ENCODE measurements around the gene RNLS.

Gene RNLS

GRCh38 chr10:88582806-88583583 lies at the start of gene RNLS:
Gene RNLS, minus strand, starts transcription at chr10:88583318.
- DNase-seq (ENCODE audit: low read depth), result no peak

GRCh38 chr10:88624840-88625239 lies 41.7 kb upstream of the RNLS start:
- no peak for DNase-seq (ENCODE audit: low read depth)

DNA sequence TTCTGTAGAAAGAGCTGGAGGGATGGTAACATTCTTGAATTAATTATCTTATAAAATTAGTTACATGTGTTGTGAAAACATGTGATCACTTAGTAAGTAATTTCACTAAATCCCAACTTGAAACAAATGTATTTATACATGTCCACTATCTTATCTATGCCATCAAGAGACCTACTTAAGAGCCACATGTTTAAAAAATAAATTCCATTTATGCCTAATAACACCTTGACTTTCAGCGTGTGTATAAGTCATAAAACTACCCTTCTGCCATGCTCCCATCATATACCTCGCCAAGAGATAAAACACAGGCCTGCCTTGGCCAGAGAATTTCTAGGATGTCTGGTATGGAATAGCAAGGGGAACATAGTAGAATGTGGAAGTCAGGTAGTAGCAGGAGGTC lies 40.7 kb upstream of the RNLS start:
- DNase-seq (ENCODE audit: low read depth), result no peak

DNA sequence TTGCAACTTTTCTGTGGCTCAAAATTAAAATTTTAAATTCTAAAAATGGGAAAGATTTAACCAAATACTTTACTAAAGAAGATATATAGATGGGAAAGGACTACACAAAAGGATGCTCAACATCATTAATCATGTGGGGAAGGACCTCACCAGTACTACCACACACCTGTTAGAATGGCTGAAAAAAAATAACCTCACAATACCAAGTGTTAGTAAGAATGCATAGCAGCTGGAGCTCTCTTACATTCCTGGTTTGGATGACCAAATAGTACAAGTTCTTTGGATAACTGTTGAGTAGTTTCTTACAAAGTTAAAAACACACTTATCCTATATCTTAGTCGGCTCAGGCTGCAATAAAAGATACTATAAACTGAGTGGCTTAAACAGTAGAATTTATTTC lies 37.3 kb upstream of the RNLS start:
- DNase-seq (ENCODE audit: low read depth), result no peak

- DNase-seq (ENCODE audit: low read depth), result no peak
Measured at GRCh38 chr10:88618496-88618895, 35.4 kb upstream of the RNLS start.

GRCh38 chr10:88617772-88618300 lies 34.7 kb upstream of the RNLS start:
- no peak for DNase-seq (ENCODE audit: low read depth)

GRCh38 chr10:88616250-88616977 lies 33.3 kb upstream of the RNLS start:
- no peak for DNase-seq (ENCODE audit: low read depth)

DNA sequence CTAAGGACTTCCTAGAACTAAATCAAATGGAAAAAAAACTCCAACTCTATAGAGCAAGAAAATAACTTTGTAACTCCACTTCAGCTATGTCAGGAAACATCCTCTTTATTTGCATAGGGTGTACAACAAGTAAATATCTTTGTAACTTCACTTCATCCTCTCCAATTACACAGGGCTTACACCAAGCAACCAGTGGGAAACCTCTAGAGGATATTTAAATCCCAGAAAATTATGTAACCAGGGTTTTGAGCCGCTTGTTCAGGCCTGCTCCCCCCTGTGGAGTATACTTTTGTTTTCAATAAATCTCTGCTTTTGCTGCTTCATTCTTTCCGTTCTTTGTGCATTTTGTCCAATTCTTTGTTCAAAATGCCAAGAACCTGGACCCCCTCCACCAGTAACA lies 25.7 kb upstream of the RNLS start:
- DNase-seq (ENCODE audit: low read depth), result no peak

- no peak for DNase-seq (ENCODE audit: low read depth)
Measured at GRCh38 chr10:88608052-88608732, 25.1 kb upstream of the RNLS start.

DNA sequence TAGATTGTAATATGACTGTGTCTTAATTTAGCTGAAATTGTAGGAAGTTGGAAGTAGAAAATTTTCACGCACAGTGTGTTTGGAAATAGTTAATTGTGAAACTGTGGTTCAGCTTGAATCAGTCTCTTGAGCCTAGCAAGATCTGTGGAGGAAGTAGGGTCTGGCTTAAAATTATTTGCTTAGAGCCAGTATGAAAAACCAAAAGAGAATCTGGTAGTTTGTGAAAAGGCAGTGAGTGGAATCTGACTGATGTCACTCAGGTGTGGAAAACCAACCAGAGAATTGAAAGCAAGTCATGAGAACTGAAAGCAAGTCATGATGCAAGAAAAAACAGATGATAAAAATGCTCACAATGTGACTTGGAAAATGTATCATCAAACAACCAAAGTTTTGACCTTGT lies 14.9 kb upstream of the RNLS start:
- DNase-seq (ENCODE audit: low read depth), result no peak

DNA sequence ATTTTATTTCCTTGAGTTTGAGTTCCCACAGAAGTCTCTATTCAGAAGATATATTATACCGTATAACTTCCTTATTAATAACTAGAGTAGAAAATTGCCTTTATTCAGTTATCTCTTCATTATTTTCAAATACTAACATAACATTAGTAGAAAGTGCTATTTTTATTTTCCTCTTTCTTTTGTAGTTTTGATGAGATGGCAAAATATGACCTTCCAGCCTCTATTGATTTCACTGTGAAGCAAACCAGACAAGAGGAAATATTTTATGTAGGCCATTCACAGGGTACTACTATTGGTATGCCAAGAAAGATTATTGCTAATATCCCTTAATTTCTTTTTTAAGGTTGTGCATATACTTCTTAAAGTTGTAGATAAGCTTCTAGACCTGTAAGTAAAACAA lies 11.4 kb upstream of the RNLS start:
- DNase-seq (ENCODE audit: low read depth), result no peak

DNA sequence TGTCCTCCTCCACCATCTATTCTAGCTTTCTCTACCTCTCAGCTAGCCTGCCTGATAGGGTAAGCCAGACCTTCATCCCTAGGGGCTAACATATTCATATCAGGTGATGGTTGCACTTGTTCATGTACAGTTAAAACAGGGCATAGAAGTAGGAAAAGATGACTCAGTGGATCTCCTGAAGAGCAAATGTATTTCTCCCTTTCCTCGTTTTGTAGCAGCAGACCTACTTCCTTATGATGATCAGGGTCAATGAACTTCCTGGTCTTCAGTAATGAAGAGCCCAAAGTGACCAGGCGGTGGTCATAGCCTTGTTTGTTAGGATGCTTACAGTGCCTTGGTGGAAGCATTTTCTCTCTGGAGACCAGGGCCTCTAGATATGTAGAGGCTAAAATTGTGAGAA lies 9.8 kb upstream of the RNLS start:
- DNase-seq (ENCODE audit: low read depth), result no peak

DNA sequence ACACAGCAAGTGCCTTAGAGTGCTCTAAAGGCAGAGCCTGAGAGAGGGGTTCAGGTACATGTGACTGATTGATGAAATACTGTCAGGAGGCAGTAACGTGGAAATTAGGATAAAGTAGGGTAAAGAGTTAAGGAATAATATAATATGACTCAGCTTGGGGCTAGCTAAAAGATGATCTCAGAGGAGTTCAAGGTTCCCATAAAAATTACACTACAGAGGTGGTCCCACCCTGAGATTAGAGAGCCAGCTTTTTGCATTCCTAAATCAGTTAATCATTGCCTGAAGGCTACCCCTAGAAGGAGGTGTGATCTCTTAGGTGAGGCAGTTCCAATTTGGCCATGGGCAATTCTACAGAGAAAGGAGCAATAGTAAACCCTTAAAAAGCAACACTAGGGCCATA lies 9.3 kb upstream of the RNLS start:
- DNase-seq (ENCODE audit: low read depth), result no peak

- DNase-seq (ENCODE audit: low read depth), result no peak
Measured at GRCh38 chr10:88586462-88586861, 3.3 kb upstream of the RNLS start, which contains the start of gene LIPJ. Gene LIPJ, plus strand, starts transcription at chr10:88586762. Its CDS starts 3,926 bp downstream, at chr10:88590688.

DNA sequence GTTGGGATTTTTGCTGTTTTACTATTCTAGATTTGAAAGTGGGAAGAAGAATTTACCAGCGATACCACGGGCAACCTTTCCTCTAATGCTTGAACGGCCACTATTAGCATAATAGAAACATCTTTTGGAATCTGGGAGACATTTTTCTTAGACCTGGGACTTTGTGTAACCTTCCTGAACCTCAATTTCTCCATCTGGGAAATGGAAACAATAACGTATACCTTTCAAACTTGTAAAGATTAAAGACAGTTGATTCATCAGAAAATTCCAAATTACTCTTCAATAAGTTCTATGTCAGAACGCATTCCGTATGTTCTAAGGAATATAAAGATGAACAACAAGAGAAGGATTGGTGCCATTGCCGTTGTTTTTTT lies 453 bp upstream of the RNLS start:
- DNase-seq (ENCODE audit: low read depth), result no peak

DNA sequence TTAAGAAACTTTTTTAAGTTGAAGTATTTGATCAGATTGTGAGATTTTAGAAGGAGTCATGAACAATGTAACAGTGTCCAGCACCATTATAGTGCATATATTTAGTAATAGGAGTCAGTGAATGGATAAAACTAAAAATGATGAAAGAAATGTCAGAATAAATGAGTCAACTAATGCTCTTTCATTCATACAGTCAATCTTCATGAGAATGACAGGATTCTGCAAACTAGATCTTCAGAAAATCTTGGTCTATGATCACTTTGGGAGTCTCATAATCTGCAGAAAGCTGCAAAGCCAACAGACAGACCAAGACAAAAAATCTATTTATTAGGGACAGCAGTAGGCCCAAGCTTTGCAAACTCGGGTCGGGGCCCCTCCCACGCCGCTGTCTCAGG lies 710 bp downstream of the RNLS start:
- no peak for DNase-seq (ENCODE audit: low read depth)

- no peak for DNase-seq (ENCODE audit: low read depth)
Measured at GRCh38 chr10:88565072-88565471, 18.0 kb downstream of the RNLS start.

DNA sequence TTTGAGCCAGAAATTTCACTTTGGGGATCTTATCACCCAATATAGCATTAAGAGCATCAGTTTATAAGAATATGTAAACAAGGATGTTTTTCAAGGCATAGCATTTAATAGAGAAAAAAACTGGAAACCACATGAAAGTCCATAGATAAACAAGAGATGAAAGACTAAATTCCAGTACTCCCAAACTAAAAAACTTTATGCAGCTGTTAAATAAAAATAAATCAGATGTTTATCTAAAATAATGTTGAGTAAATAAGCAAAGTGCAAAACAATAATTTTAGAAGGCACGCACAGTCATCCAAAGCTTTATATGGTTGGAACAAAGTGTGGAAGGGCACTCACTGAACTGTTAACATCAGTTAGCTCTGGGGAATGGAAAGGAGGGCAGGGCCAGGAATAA lies 21.0 kb downstream of the RNLS start:
- no peak for DNase-seq (ENCODE audit: low read depth)

DNA sequence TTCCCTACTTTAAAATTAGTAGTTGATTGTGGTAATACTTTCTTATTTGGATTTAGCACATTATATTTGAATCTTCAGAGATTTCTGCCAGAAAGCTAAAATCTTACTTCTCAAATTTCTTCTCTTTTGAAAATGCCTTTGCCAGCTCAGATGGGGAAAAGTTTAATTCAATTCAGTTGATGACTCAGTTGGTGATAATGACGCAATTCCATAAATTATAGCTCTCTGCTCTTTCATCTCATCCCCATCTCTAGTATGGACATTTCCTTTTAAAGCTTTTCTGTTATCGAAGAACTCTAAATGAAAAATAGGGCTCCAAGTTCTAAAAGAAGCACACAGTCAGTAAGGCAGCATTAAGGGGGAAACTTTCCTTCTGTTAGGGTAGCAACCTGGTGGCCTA lies 25.5 kb downstream of the RNLS start:
- DNase-seq (ENCODE audit: low read depth), result peak; percentile 31

GRCh38 chr10:88557256-88557655 lies 25.9 kb downstream of the RNLS start:
- DNase-seq (ENCODE audit: low read depth), result no peak

GRCh38 chr10:88555190-88555908 lies 27.8 kb downstream of the RNLS start:
- DNase-seq (ENCODE audit: low read depth), result no peak

- peak; percentile 45 for DNase-seq (ENCODE audit: low read depth)
Measured at GRCh38 chr10:88553116-88553752, 29.9 kb downstream of the RNLS start.

Data from GM04503 (cell line).